HuH-7.5 (cell line): ENCODE measurements around the gene AKAP5.
A peak's percentile ranks its signal among the peaks of the same experiment; 100 is the strongest.

Source experiments
- DNase-seq: peaks from one replicate; pipeline ENCODE4 v3.0.0; 2011; ENCODE audit warnings: low spot score

The AKAP5 gene

GRCh38 chr14:64465191-64465822 is at the start of gene AKAP5:
Gene AKAP5 (plus strand): TSS chr14:64465499. CDS start chr14:64468395, 2,896 bp downstream.
- peak; percentile 55 for DNase-seq

- no peak for DNase-seq
These were observed 48.9 kb upstream of the AKAP5 start for GRCh38 chr14:64416348-64416932.

GRCh38 chr14:64417055-64417770 is 48.1 kb upstream of the AKAP5 start:
- DNase-seq: no peak

GRCh38 chr14:64417771-64418125 is 47.6 kb upstream of the AKAP5 start:
- no peak for DNase-seq

- no peak for DNase-seq
These were observed 46.3 kb upstream of the AKAP5 start for GRCh38 chr14:64419003-64419402.

GRCh38 chr14:64421166-64421565 is 44.1 kb upstream of the AKAP5 start:
- DNase-seq: no peak

- DNase-seq: no peak
These were observed 43.3 kb upstream of the AKAP5 start for GRCh38 chr14:64422005-64422404.

- no peak for DNase-seq
These were observed 42.5 kb upstream of the AKAP5 start for GRCh38 chr14:64422756-64423155.

GRCh38 chr14:64423987-64424386 is 41.3 kb upstream of the AKAP5 start:
- no peak for DNase-seq

- DNase-seq: no peak
These were observed 30.8 kb upstream of the AKAP5 start for GRCh38 chr14:64434528-64434927.

- DNase-seq: no peak
These were observed 27.0 kb upstream of the AKAP5 start for GRCh38 chr14:64438181-64438841.

- no peak for DNase-seq
These were observed 26.2 kb upstream of the AKAP5 start for GRCh38 chr14:64439141-64439540.

GRCh38 chr14:64440494-64440893 is 24.8 kb upstream of the AKAP5 start:
- DNase-seq: no peak

- no peak for DNase-seq
These were observed 22.9 kb upstream of the AKAP5 start for GRCh38 chr14:64442300-64442988.

- no peak for DNase-seq
These were observed 21.2 kb upstream of the AKAP5 start for GRCh38 chr14:64444140-64444539.

GRCh38 chr14:64444984-64445845 is 20.1 kb upstream of the AKAP5 start:
- DNase-seq: no peak

GRCh38 chr14:64447876-64448670 is 17.2 kb upstream of the AKAP5 start:
- DNase-seq: no peak

- DNase-seq: no peak
These were observed 15.0 kb upstream of the AKAP5 start for GRCh38 chr14:64450255-64450654.

GRCh38 chr14:64454671-64455070 is 10.6 kb upstream of the AKAP5 start:
- no peak for DNase-seq

- DNase-seq: no peak
These were observed 5.7 kb upstream of the AKAP5 start for GRCh38 chr14:64459405-64460136.
